HUES6 (cell line): ENCODE results near the gene CTAG1A.
"Not testable (repeated sequence)": the region's sequence is repeated elsewhere in the genome, so short reads cannot be mapped to it uniquely, and the experiment has no call there.

Experiments used
- H3K27ac ChIP-seq: 2 replicates; pipeline ENCODE4 v1.7.0; 2013; ENCODE audit warnings: low read depth, mild to moderate bottlenecking, low read length, inconsistent platforms
- H3K27me3 ChIP-seq: 2 replicates; pipeline ENCODE4 v1.6.1; 2013; ENCODE audit warnings: low read length; ENCODE audit not compliant: control insufficient read depth, insufficient read depth
- H3K36me3 ChIP-seq: 2 replicates; pipeline ENCODE4 v1.6.1; 2013; ENCODE audit warnings: low read length; ENCODE audit not compliant: control insufficient read depth, insufficient read depth
- H3K4me1 ChIP-seq: 2 replicates; pipeline ENCODE4 v1.6.1; 2013; ENCODE audit warnings: low read length; ENCODE audit not compliant: control insufficient read depth, insufficient read depth
- H3K4me3 ChIP-seq: 2 replicates; pipeline ENCODE4 v1.5.1; 2013; ENCODE audit warnings: low read depth, low read length
- H3K9ac ChIP-seq: one replicate; pipeline ENCODE4 v1.6.1; 2013; ENCODE audit warnings: mild to moderate bottlenecking, low read length
- H3K9me3 ChIP-seq: 2 replicates; pipeline ENCODE4 v1.6.1; 2013; ENCODE audit warnings: low read depth, low read length; ENCODE audit not compliant: control insufficient read depth, insufficient read depth

Gene CTAG1A

GRCh38 chrX:154599531-154599930 is 14.6 kb downstream of the CTAG1A start:
- H3K27ac ChIP-seq, result no peak overlapping the region
- H3K9ac ChIP-seq, result no peak overlapping the region
- H3K4me3 ChIP-seq, result no peak overlapping the region
- H3K9me3 ChIP-seq, result peaks cover 62% of the 10 kb centered on the region
- no peaks in the 10 kb centered on the region for H3K27me3 ChIP-seq
- peaks cover 19% of the 10 kb centered on the region for H3K4me1 ChIP-seq
- H3K36me3 ChIP-seq, result no peaks in the 10 kb centered on the region

- Histone ChIP-seq H3K36me3 (no peaks in the 10 kb centered on the region), H3K27ac (no peak overlapping the region), H3K27me3 (no peaks in the 10 kb centered on the region), H3K9ac (no peak overlapping the region), H3K9me3 (peaks cover 57% of the 10 kb centered on the region), H3K4me1 (peaks cover 11% of the 10 kb centered on the region), H3K4me3 (no peak overlapping the region)
Observed at GRCh38 chrX:154600759-154601374, 15.9 kb downstream of the CTAG1A start.

GRCh38 chrX:154602226-154602625 is 17.3 kb downstream of the CTAG1A start:
- Histone ChIP-seq H3K9ac (no peak overlapping the region), H3K4me3 (no peak overlapping the region), H3K36me3 (no peaks in the 10 kb centered on the region), H3K27ac (no peak overlapping the region), H3K27me3 (no peaks in the 10 kb centered on the region), H3K4me1 (peaks cover 6% of the 10 kb centered on the region; the same call in 1 of the 2 replicates), H3K9me3 (peaks cover 52% of the 10 kb centered on the region)

- H3K27me3 ChIP-seq, result no peaks in the 10 kb centered on the region
Observed at GRCh38 chrX:154602766-154603437, 18.0 kb downstream of the CTAG1A start.

GRCh38 chrX:154603438-154604430 is 18.8 kb downstream of the CTAG1A start:
- Histone ChIP-seq H3K27me3 (no peaks in the 10 kb centered on the region), H3K36me3 (no peaks in the 10 kb centered on the region), H3K9ac (no peak overlapping the region), H3K27ac (no peak overlapping the region), H3K4me3 (no peak overlapping the region), H3K9me3 (peaks cover 48% of the 10 kb centered on the region), H3K4me1 (peaks cover 6% of the 10 kb centered on the region; the same call in 1 of the 2 replicates)

More at GRCh38 chrX:154602766-154603437, 18.0 kb downstream of the CTAG1A start:
- Histone ChIP-seq H3K9me3 (peaks cover 48% of the 10 kb centered on the region), H3K36me3 (no peaks in the 10 kb centered on the region), H3K27ac (no peak overlapping the region), H3K4me1 (peaks cover 6% of the 10 kb centered on the region; the same call in 1 of the 2 replicates), H3K9ac (no peak overlapping the region), H3K4me3 (no peak overlapping the region)

GRCh38 chrX:154605566-154605965 is 20.6 kb downstream of the CTAG1A start:
- H3K4me3 ChIP-seq, result no peak overlapping the region
- peaks cover 6% of the 10 kb centered on the region; the same call in 1 of the 2 replicates for H3K4me1 ChIP-seq
- no peak overlapping the region for H3K27ac ChIP-seq
- H3K9me3 ChIP-seq, result peaks cover 40% of the 10 kb centered on the region
- H3K27me3 ChIP-seq, result no peaks in the 10 kb centered on the region
- no peaks in the 10 kb centered on the region for H3K36me3 ChIP-seq
- no peak overlapping the region for H3K9ac ChIP-seq

GRCh38 chrX:154607370-154607769 is 22.4 kb downstream of the CTAG1A start:
- Histone ChIP-seq H3K27me3 (no peaks in the 10 kb centered on the region), H3K9ac (no peak overlapping the region), H3K36me3 (no peaks in the 10 kb centered on the region), H3K9me3 (peaks cover 33% of the 10 kb centered on the region), H3K4me3 (no peak overlapping the region), H3K4me1 (peaks cover 6% of the 10 kb centered on the region; the same call in 1 of the 2 replicates), H3K27ac (no peak overlapping the region)

- H3K27me3 ChIP-seq, H3K9ac ChIP-seq, H3K4me3 ChIP-seq, H3K36me3 ChIP-seq, H3K4me1 ChIP-seq, H3K27ac ChIP-seq: not testable (repeated sequence)
- peaks cover 31% of the 10 kb centered on the region for H3K9me3 ChIP-seq
Observed at GRCh38 chrX:154607976-154608375, 23.0 kb downstream of the CTAG1A start.

- H3K36me3 ChIP-seq, H3K9ac ChIP-seq, H3K27ac ChIP-seq, H3K4me3 ChIP-seq, H3K27me3 ChIP-seq, H3K4me1 ChIP-seq: not testable (repeated sequence)
- peaks cover 28% of the 10 kb centered on the region for H3K9me3 ChIP-seq
Observed at GRCh38 chrX:154608823-154609222, 23.9 kb downstream of the CTAG1A start.

- H3K9ac ChIP-seq, H3K4me1 ChIP-seq, H3K36me3 ChIP-seq, H3K4me3 ChIP-seq, H3K27me3 ChIP-seq, H3K27ac ChIP-seq: not testable (repeated sequence)
- H3K9me3 ChIP-seq, result peaks cover 21% of the 10 kb centered on the region; the same call in 1 of the 2 replicates
Observed at GRCh38 chrX:154611146-154611545, 26.2 kb downstream of the CTAG1A start.
